Measurements from ENCODE around the gene SNX8. TPM values are rescaled to one million over a fixed set of nuclear protein-coding genes. Genes with fewer than 3 reads are reported as not detected.

Gene SNX8
- total and polyA plus RNA-seq, 9 of the 15 experiments (the other 6 are each of a cell fraction or from before 2014, with no cell fraction given) = 2.7 to 51.6 (median 16.9) TPM

- TF ChIP-seq AFF4 (CRISPR knock-in tag; IDR thresholded peaks at IDR 0.05) (peak; percentile 71; the same call in 1 of the 2 replicates), ZKSCAN3 (CRISPR knock-in tag; IDR thresholded peaks at IDR 0.05) (no peak), ELK3 (CRISPR knock-in tag; IDR thresholded peaks at IDR 0.05) (no peak)
Observed at GRCh38 chr7:2241580-2242540, 72.4 kb downstream of the SNX8 start, which contains the start of the genes MRM2 and NUDT1 (continued).

Measured in K562 (cell line).